ENCODE measurements around the gene SIK3. TPM values are rescaled to one million over a fixed set of nuclear protein-coding genes. Genes with fewer than 3 reads are reported as not detected.

The SIK3 gene
- total and polyA plus RNA-seq, 2 experiments from 2014 or later, result 6.1 to 33.9 TPM

- TF ChIP-seq POLR2AphosphoS5 (IDR thresholded peaks at IDR 0.05; ENCODE audit: low read depth), result no peak
Observed at GRCh38 chr11:116794851-116795250, 303.4 kb downstream of the SIK3 start (continued).

GRCh38 chr11:116793772-116794097 lies 304.5 kb downstream of the SIK3 start:
- Histone ChIP-seq H3K36me3 (ENCODE audit: insufficient read depth) (no peaks in the 10 kb centered on the region), H3K4me2 (no peak overlapping the region), H4K20me1 (replicated peaks; ENCODE audit: insufficient read depth) (no peaks in the 10 kb centered on the region), H3K27ac (ENCODE audit: low read depth) (no peak overlapping the region), H3K4me1 (ENCODE audit: insufficient read depth) (no peaks in the 10 kb centered on the region; the same call in 1 of the 2 replicates), H3K27me3 (ENCODE audit: insufficient read depth) (no peaks in the 10 kb centered on the region), H3K9me2 (ENCODE audit: insufficient read depth) (peaks cover 6% of the 10 kb centered on the region; the same call in 1 of the 2 replicates), H2AFZ (0 out of 2 replicates have a peak overlapping the region, but pooled peaks have one; percentile 52), H3F3A (replicated peaks; ENCODE audit: low read depth) (no peaks in the 10 kb centered on the region), H3K79me2 (replicated peaks; ENCODE audit: insufficient read depth) (no peaks in the 10 kb centered on the region), H3K4me3 (no peak overlapping the region)
- TF ChIP-seq, protein P1, sequence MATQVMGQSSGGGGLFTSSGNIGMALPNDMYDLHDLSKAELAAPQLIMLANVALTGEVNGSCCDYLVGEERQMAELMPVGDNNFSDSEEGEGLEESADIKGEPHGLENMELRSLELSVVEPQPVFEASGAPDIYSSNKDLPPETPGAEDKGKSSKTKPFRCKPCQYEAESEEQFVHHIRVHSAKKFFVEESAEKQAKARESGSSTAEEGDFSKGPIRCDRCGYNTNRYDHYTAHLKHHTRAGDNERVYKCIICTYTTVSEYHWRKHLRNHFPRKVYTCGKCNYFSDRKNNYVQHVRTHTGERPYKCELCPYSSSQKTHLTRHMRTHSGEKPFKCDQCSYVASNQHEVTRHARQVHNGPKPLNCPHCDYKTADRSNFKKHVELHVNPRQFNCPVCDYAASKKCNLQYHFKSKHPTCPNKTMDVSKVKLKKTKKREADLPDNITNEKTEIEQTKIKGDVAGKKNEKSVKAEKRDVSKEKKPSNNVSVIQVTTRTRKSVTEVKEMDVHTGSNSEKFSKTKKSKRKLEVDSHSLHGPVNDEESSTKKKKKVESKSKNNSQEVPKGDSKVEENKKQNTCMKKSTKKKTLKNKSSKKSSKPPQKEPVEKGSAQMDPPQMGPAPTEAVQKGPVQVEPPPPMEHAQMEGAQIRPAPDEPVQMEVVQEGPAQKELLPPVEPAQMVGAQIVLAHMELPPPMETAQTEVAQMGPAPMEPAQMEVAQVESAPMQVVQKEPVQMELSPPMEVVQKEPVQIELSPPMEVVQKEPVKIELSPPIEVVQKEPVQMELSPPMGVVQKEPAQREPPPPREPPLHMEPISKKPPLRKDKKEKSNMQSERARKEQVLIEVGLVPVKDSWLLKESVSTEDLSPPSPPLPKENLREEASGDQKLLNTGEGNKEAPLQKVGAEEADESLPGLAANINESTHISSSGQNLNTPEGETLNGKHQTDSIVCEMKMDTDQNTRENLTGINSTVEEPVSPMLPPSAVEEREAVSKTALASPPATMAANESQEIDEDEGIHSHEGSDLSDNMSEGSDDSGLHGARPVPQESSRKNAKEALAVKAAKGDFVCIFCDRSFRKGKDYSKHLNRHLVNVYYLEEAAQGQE (IDR thresholded peaks at IDR 0.05; ENCODE audit: unreplicated experiment), result no peak
- TF ChIP-seq ZNF331 (CRISPR knock-in tag; IDR thresholded peaks at IDR 0.05; ENCODE audit: low read depth), result no peak
- TF ChIP-seq ZNF462 (CRISPR knock-in tag; IDR thresholded peaks at IDR 0.05), result no peak
- no peak for TF ChIP-seq EZH2phosphoT487 (IDR thresholded peaks at IDR 0.05; ENCODE audit: unreplicated experiment)
- no peak for TF ChIP-seq POLR2AphosphoS5 (IDR thresholded peaks at IDR 0.05; ENCODE audit: low read depth)
- no peak for TF ChIP-seq ZNF114 (CRISPR knock-in tag; IDR thresholded peaks at IDR 0.05)
- no peak for TF ChIP-seq NANOG (IDR thresholded peaks at IDR 0.05; ENCODE audit: borderline replicate concordance)
- TF ChIP-seq, protein P2, sequence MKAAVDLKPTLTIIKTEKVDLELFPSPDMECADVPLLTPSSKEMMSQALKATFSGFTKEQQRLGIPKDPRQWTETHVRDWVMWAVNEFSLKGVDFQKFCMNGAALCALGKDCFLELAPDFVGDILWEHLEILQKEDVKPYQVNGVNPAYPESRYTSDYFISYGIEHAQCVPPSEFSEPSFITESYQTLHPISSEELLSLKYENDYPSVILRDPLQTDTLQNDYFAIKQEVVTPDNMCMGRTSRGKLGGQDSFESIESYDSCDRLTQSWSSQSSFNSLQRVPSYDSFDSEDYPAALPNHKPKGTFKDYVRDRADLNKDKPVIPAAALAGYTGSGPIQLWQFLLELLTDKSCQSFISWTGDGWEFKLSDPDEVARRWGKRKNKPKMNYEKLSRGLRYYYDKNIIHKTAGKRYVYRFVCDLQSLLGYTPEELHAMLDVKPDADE (IDR thresholded peaks at IDR 0.05), result no peak
- TF ChIP-seq STAT1 (IDR thresholded peaks at IDR 0.05; ENCODE audit: unreplicated experiment), result no peak
- no peak for TF ChIP-seq JUNB (IDR thresholded peaks at IDR 0.05; ENCODE audit: unreplicated experiment)
- no peaks in the 10 kb centered on the region for H3K36me3 Mint-ChIP-seq (ENCODE audit: low read depth)
- ATAC-seq, result no peak
- peaks cover 9% of the 10 kb centered on the region for H3K27me3 Mint-ChIP-seq (ENCODE audit: insufficient read depth, low read depth, poor library complexity)
- H3K27ac Mint-ChIP-seq, result no peak overlapping the region
- peaks cover 14% of the 10 kb centered on the region for H3K4me1 Mint-ChIP-seq
- no peak for DNase-seq (ENCODE audit: low spot score)
- H3K4me3 Mint-ChIP-seq, result no peak overlapping the region
- no peaks in the 10 kb centered on the region for H3K9me3 Mint-ChIP-seq

Data from GM23338 (cell line).